ENCODE data around the gene AFF3.

Gene AFF3

GRCh38 chr2:99697811-99698568 lies 444.4 kb downstream of the AFF3 start:
- DNase-seq (ENCODE audit: low read depth) = peak; percentile 54

DNA sequence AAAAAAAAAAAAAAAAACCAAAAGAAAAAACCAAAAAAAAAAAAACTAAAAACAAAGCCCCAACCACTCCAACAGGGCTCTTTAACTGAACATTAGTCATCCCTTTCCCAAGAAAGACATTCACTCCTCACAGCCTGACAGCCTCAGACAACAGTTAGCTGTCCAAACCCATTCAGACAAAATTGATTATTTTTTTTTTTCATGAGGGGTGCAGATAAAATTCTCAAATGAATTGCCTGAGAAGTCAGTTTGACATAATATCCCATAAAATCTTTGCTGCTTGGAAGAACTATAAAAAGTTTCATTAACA lies 446.5 kb downstream of the AFF3 start:
- no peak for DNase-seq (ENCODE audit: low read depth)

- DNase-seq (ENCODE audit: low read depth) = no peak
Observed at GRCh38 chr2:99695130-99695943, 447.1 kb downstream of the AFF3 start.

GRCh38 chr2:99694331-99694730 lies 448.1 kb downstream of the AFF3 start:
- DNase-seq (ENCODE audit: low read depth) = no peak

GRCh38 chr2:99692785-99693184 lies 449.6 kb downstream of the AFF3 start:
- no peak for DNase-seq (ENCODE audit: low read depth)

GRCh38 chr2:99691926-99692325 lies 450.5 kb downstream of the AFF3 start:
- no peak for DNase-seq (ENCODE audit: low read depth)

DNA sequence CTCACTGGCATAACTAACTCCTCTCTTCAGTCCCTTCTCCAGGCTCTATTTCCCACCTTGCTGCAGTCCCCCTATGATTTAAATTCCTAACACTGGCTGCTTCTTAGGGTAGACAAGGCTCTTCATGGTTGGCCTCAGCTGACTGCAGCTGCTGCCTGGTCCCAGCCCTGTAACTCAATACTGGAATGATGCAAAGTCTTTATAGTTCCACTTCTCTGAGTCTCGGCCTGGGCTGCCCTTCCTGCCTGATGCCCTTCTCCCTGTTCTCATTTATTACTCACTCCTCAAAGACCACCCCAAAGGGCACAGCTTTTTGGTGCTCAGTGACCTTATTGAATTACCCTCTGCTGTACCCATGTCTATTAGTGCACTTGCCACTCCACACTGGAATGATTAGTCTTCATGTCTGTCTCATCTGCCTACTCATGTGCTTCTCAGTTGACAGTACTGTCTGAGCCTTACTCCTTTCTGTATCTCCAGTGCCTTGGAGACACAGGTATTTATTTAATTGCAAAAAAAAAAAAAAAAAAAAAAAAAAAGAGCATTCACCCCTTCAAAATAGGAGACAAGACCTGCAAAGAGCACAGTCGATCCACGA lies 453.1 kb downstream of the AFF3 start:
- no peak for DNase-seq (ENCODE audit: low read depth)

DNA sequence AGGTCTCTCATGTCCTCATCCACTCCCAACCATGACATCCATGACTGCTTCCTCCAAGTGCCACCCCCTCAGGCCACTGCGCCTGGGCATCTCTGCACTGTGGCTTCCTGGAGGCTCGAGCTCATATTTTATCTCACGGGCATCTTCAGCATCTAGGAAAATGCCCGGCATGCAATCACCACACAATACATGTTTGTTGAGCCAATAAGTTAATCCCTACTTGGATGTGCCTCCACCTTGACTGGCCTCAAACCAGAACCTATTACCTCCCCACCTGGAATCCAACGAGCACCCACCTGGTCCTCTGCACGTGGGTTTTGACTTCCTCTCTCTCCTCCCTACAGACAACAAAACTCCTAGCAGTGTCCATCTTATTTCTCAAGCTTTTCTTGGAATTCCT lies 453.7 kb downstream of the AFF3 start:
- no peak for DNase-seq (ENCODE audit: low read depth)

DNA sequence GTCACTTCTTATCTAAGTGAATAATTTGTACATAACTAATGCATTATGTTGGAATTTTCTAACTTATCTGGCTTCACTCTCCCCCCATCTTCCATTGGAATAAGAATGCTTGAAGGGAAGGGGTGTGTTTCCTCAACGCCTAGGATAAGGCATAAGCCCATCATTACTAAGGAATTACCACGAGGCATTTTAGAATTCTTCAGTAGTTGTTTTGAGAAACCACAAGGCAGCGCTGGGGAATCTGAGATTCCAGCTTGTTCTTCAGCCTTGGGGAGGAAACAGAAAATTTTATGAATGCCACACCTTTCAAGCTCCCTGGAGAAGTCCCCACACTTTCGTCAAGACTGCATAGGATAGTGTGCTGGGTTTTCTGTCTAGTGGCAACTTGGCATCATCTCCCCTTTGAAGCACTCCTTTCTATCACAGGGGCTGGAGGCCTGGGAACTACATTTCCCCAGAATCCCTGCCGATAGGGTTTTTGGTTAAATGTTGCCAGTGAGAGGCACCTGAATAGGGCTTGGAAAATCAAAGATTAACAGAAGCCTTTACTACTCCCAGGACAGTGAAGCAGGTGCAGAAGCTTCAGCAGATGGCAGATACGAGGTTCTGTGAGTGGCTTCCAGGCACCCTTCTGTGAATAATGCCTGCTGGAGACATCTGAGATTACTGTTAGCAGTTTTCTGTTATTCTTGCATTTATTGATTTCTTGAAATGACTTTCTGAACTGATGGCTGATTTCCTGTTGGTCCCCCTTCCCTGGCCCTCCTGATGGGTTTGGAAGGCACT lies 459.9 kb downstream of the AFF3 start:
- peak; percentile 26 for DNase-seq (ENCODE audit: low read depth)

DNA sequence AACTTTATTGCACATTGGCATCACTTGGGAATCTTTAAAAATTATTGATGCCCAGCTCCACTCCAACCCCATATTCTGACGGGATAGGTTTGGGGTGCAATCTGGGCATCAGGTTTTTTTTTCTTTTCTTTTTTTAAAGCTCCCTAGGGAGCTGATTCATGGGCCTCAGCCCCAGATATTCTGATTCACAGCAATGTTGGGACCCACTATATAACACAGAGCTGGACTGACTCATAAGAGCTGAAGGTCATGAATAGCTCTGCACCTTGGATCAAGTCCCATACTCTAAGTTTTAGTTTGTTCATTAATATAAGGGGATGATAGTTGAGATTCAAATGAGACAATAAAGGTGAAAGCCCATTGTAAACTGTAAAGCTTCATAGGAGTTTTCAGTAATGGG lies 461.4 kb downstream of the AFF3 start:
- peak; percentile 58 for DNase-seq (ENCODE audit: low read depth)

- DNase-seq (ENCODE audit: low read depth) = no peak
Observed at GRCh38 chr2:99679518-99679917, 462.9 kb downstream of the AFF3 start.

- DNase-seq (ENCODE audit: low read depth) = no peak
Observed at GRCh38 chr2:99678625-99679024, 463.8 kb downstream of the AFF3 start.

GRCh38 chr2:99677814-99678213 lies 464.6 kb downstream of the AFF3 start:
- no peak for DNase-seq (ENCODE audit: low read depth)

- no peak for DNase-seq (ENCODE audit: low read depth)
Observed at GRCh38 chr2:99675130-99675661, 467.2 kb downstream of the AFF3 start.

- no peak for DNase-seq (ENCODE audit: low read depth)
Observed at GRCh38 chr2:99674090-99674489, 468.3 kb downstream of the AFF3 start.

- DNase-seq (ENCODE audit: low read depth) = no peak
Observed at GRCh38 chr2:99672766-99673350, 469.5 kb downstream of the AFF3 start.

GRCh38 chr2:99670768-99671734 lies 471.3 kb downstream of the AFF3 start:
- DNase-seq (ENCODE audit: low read depth) = no peak

DNA sequence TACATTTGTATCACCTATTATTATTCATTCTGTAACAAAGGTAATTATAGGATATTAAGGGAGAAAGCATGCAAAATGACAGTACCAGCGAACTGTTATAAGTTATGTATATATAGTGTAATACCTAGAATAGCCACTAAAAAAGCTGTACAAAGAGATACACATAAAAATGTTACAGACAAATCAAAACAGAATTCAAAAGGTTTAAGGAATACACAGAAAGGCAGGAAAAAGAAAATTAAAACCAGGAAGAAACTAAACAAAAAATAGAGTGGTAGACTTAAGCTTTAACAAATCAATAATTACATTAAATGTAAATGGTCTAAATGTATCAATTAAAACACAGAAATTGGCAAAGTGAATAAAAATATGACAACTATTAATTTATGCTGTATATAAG lies 476.1 kb downstream of the AFF3 start:
- no peak for DNase-seq (ENCODE audit: low read depth)

GRCh38 chr2:99663641-99664040 lies 478.7 kb downstream of the AFF3 start:
- no peak for DNase-seq (ENCODE audit: low read depth)

GRCh38 chr2:99662761-99663341 lies 479.5 kb downstream of the AFF3 start:
- DNase-seq (ENCODE audit: low read depth) = peak; percentile 96

Data from GM04504 (cell line).